ENCODE results near the gene PPP3CA. TPM values are rescaled to one million over a fixed set of nuclear protein-coding genes. Genes with fewer than 3 reads are reported as not detected.
A peak's percentile ranks its signal among the peaks of the same experiment; 100 is the strongest.

PPP3CA gene
- total RNA-seq, 2 donors from 2014 or later: 36.6 to 39.2 TPM

DNA sequence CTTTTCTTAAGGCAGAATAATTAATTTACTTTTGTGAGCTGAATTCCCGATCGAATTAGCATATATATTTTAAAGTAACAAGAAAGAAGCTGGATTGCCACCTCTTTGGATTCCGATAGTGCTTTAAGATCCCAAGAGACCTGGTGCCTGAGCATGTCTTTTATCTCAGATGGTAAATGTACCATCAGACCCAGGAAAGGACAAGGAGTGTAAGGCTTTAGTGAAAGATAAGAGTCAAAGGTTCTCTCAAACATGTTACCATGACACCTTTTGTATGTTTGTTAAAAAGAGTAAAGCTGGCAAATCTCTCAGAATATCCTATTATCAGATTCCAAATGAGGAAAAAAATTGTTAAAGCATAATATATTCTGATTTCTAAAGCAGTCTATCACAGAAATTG lies 198.8 kb downstream of the PPP3CA start:
- Mint-ChIP-seq H3K9me3 (no peaks in the 10 kb centered on the region), H3K36me3 (ENCODE audit: low read depth) (no peaks in the 10 kb centered on the region), H3K27me3 (ENCODE audit: insufficient read depth) (no peaks in the 10 kb centered on the region), H3K4me1 (peaks cover 40% of the 10 kb centered on the region), H3K27ac (peak overlapping the region; percentile 62), H3K4me3 (no peak overlapping the region)
- H3K36me3 ChIP-seq (ENCODE audit: control insufficient read depth, insufficient read depth, low read length): no peaks in the 10 kb centered on the region
- WGBS, 2 experiments (ENCODE audit: insufficient coverage in 1 of 2, insufficient read length in 1 of 2): 73% methylated on average over 3 of the region's 3 CpGs; no CpG with 5 or more reads in 1 of the 2 experiments
- no peaks in the 10 kb centered on the region for H3K27me3 ChIP-seq (ENCODE audit: control insufficient read depth, insufficient read depth, low read length, poor library complexity, severe bottlenecking)
- H3K4me3 ChIP-seq (ENCODE audit: low read length): no peak overlapping the region
- no peak for DNase-seq
- H3K9me3 ChIP-seq (ENCODE audit: control insufficient read depth, low read length): no peaks in the 10 kb centered on the region
- no peak overlapping the region for H3K9ac ChIP-seq (ENCODE audit: extremely low read depth, low read length, poor library complexity, severe bottlenecking)
- no peak overlapping the region for H3K27ac ChIP-seq (ENCODE audit: low read depth, low read length)
- TF ChIP-seq, protein P1, sequence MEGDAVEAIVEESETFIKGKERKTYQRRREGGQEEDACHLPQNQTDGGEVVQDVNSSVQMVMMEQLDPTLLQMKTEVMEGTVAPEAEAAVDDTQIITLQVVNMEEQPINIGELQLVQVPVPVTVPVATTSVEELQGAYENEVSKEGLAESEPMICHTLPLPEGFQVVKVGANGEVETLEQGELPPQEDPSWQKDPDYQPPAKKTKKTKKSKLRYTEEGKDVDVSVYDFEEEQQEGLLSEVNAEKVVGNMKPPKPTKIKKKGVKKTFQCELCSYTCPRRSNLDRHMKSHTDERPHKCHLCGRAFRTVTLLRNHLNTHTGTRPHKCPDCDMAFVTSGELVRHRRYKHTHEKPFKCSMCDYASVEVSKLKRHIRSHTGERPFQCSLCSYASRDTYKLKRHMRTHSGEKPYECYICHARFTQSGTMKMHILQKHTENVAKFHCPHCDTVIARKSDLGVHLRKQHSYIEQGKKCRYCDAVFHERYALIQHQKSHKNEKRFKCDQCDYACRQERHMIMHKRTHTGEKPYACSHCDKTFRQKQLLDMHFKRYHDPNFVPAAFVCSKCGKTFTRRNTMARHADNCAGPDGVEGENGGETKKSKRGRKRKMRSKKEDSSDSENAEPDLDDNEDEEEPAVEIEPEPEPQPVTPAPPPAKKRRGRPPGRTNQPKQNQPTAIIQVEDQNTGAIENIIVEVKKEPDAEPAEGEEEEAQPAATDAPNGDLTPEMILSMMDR (conservative IDR thresholded peaks at IDR 0.05): no peak
- peaks cover 15% of the 10 kb centered on the region for H3K4me1 ChIP-seq (ENCODE audit: control insufficient read depth, insufficient read depth, low read length)

DNA sequence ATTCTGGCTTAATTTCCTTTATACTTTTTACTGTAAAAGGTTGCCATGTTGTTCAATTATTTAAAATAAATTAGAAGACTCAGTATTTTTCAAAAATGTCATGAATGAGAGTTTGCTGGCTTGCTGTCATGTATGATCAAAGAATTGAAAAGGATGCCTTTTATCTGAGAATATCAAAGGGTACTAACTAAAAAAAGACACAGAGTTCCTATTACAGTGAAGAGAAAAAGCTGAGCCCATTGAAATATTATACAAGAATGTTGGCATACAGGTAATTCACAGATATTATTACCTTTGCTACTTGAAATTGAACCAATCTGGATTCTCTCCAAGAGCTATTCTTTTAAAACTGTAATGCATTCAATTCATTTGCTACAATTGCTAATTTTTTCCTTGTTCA lies 200.0 kb downstream of the PPP3CA start:
- TF ChIP-seq, protein P1 (conservative IDR thresholded peaks at IDR 0.05): no peak
- Histone ChIP-seq H3K9ac (ENCODE audit: extremely low read depth, low read length, poor library complexity, severe bottlenecking) (no peak overlapping the region), H3K27ac (ENCODE audit: low read depth, low read length) (no peak overlapping the region), H3K4me3 (ENCODE audit: low read length) (no peak overlapping the region), H3K36me3 (ENCODE audit: control insufficient read depth, insufficient read depth, low read length) (no peaks in the 10 kb centered on the region), H3K9me3 (ENCODE audit: control insufficient read depth, low read length) (no peaks in the 10 kb centered on the region), H3K27me3 (ENCODE audit: control insufficient read depth, insufficient read depth, low read length, poor library complexity, severe bottlenecking) (no peaks in the 10 kb centered on the region), H3K4me1 (ENCODE audit: control insufficient read depth, insufficient read depth, low read length) (peaks cover 16% of the 10 kb centered on the region)
- H3K9me3 Mint-ChIP-seq: no peaks in the 10 kb centered on the region
- peaks cover 38% of the 10 kb centered on the region for H3K4me1 Mint-ChIP-seq
- no peak for DNase-seq
- H3K27ac Mint-ChIP-seq: no peak overlapping the region
- H3K36me3 Mint-ChIP-seq (ENCODE audit: low read depth): no peaks in the 10 kb centered on the region
- H3K4me3 Mint-ChIP-seq: no peak overlapping the region
- H3K27me3 Mint-ChIP-seq (ENCODE audit: insufficient read depth): no peaks in the 10 kb centered on the region

DNA sequence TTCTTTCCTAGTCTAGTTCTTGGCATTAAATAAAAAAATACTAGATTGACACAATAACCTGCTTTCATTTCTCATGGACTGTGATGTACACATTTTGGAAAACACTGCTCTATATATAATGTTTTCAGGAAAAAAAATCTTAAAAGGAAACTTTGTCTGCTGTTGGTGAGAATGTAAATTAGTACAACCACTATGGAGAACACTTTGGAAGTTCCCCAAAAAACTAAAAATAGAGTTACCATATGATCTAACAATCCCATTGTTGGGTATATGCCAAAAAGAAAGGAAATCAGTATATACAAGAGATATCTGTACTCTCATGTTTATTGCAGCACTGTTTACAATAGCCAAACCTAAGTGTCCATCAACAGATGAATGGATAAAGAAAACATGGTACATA lies 202.3 kb downstream of the PPP3CA start:
- TF ChIP-seq, protein P1 (conservative IDR thresholded peaks at IDR 0.05): no peak
- H3K9me3 ChIP-seq (ENCODE audit: control insufficient read depth, low read length): no peaks in the 10 kb centered on the region
- no peak overlapping the region for H3K27ac Mint-ChIP-seq
- H3K27me3 Mint-ChIP-seq (ENCODE audit: insufficient read depth): no peaks in the 10 kb centered on the region
- DNase-seq: no peak
- H3K9me3 Mint-ChIP-seq: no peaks in the 10 kb centered on the region
- no peak overlapping the region for H3K27ac ChIP-seq (ENCODE audit: low read depth, low read length)
- H3K27me3 ChIP-seq (ENCODE audit: control insufficient read depth, insufficient read depth, low read length, poor library complexity, severe bottlenecking): no peaks in the 10 kb centered on the region
- no peaks in the 10 kb centered on the region for H3K36me3 Mint-ChIP-seq (ENCODE audit: low read depth)
- no peaks in the 10 kb centered on the region for H3K36me3 ChIP-seq (ENCODE audit: control insufficient read depth, insufficient read depth, low read length)
- peaks cover 16% of the 10 kb centered on the region for H3K4me1 ChIP-seq (ENCODE audit: control insufficient read depth, insufficient read depth, low read length)
- H3K9ac ChIP-seq (ENCODE audit: extremely low read depth, low read length, poor library complexity, severe bottlenecking): no peak overlapping the region
- H3K4me3 Mint-ChIP-seq: no peak overlapping the region
- H3K4me3 ChIP-seq (ENCODE audit: low read length): no peak overlapping the region
- H3K4me1 Mint-ChIP-seq: peaks cover 45% of the 10 kb centered on the region
